Activated CD8-positive, alpha-beta memory T cell treated with anti-CD3 and anti-CD28 coated beads, Interleukin-2, amount 50 U/mL, for 1 hour (primary cell): ENCODE results near the gene C6orf118.

Source experiments
- DNase-seq: peaks from one replicate; pipeline ENCODE4 v3.0.0-alpha.2; 2020; ENCODE audit errors: extremely low read depth

Gene C6orf118

GRCh38 chr6:165244524-165245247 lies 64.7 kb downstream of the C6orf118 start:
- DNase-seq, result no peak

GRCh38 chr6:165243801-165244200 lies 65.6 kb downstream of the C6orf118 start:
- DNase-seq, result no peak

GRCh38 chr6:165236326-165236725 lies 73.1 kb downstream of the C6orf118 start:
- DNase-seq, result no peak

- DNase-seq, result no peak
These were observed 76.5 kb downstream of the C6orf118 start for GRCh38 chr6:165232731-165233488.

DNA sequence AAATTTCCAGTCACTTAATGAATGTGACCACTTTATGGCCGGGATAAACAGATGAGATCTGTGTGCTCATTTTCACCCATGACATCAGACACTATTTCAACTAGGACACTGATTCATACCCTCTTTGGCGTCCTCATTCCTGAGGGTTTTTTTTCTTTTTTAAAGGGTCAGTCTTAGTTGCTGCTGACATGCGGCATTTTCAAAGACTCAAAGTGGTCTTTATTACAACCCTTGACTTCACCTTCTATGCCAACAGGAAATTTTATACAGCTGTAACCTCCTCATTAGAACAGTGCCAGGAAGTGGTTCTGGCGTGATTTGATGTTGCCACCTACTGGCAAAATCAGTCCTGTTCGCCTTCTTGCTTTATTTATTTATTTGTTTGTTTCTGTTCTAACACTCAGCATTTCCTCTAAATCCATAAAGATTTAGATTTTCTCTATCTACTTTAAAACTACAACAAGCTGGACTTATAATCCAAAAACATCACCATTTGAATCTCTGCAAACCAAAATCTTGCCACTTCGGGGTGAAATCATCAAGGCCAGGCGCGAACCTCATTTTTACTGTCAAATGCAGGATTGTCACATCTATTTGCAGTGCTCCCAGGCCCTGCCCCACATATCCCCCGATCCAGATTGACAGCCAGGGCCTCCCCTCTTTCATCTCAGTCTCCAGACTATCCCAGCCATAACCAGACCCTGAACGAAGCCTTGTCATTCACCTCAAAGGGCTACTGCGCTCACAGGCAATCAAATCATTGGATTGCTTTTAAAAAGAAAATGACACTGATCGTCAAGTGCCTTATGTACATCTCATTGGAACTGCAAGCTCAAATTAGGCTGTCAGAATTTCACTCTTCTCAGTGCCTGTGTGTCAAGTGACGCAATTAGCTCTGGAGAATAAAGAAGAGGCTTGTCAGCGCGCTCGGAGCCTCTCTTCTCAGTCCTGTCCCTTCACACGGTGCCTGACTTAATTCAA lies 77.5 kb downstream of the C6orf118 start:
- no peak for DNase-seq

DNA sequence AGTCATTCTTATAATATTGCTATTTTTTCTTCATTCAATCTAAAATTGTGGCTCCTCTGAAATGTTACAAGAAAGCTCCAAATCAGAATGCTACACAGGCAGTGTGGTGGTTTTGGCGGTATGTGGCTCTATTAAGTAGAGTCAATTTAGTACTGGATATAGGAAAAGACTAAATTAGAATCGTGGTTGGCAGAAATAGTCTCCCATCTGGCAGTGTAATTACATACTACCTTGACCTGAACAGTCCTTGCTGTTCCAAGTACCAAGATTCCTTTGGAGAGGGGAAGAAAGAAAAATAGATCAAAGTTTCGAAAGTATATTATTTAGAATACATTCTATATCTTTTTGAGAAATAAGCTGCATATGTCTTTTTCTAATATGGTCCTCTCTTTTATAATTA lies 78.2 kb downstream of the C6orf118 start:
- no peak for DNase-seq
